Breast epithelium (tissue), 3 donors: Measurements from ENCODE around the gene TMEM18.

ENCODE experiments used
- POLR2A ChIP-seq: fragments of 450-650 bp; IDR thresholded peaks from one replicate; pipeline ENCODE4 v1.6.1; 2016; ENCODE audit warnings: antibody characterized with exemption, mild to moderate bottlenecking, moderate library complexity
- POLR2AphosphoS5 ChIP-seq, 3 donors: sonication (generic); formaldehyde crosslinking; IDR thresholded peaks; one replicate each; pipeline ENCODE4 v1.6.1; 2017; ENCODE audit warnings: antibody characterized with exemption in 3 of 3
- TF ChIP-seq, protein P1 (sequence below), 3 donors: fragments of 450-650 bp; IDR thresholded peaks; one replicate each; pipeline ENCODE4 v1.5.1; 2016 to 2017; ENCODE audit warnings: antibody characterized with exemption in 3 of 3, mild to moderate bottlenecking in 3 of 3, moderate library complexity in 3 of 3

DNA sequence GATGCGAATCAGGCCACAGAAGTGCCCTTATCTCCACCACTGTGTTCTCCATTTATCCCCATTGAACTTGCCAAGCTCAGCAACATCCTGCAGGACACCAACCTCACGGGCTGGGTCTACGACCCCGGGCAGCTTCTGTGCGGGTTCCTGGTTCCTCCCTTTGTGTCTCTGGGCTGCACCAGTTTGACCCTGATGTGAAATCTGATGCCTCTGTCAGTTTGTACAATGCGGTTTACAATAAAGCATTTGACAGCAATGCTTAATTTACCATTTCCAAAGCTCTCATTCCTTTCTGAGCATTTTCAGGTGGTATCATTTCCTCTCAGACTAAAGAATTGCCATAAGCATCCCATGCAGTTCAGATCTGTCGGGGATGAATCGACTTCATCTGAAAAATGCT lies 3.3 kb upstream of the TMEM18 start:
- TF ChIP-seq POLR2A (no peak), POLR2AphosphoS5 (IDR thresholded peaks at IDR 0.05) (no peak)
- TF ChIP-seq, protein P1, sequence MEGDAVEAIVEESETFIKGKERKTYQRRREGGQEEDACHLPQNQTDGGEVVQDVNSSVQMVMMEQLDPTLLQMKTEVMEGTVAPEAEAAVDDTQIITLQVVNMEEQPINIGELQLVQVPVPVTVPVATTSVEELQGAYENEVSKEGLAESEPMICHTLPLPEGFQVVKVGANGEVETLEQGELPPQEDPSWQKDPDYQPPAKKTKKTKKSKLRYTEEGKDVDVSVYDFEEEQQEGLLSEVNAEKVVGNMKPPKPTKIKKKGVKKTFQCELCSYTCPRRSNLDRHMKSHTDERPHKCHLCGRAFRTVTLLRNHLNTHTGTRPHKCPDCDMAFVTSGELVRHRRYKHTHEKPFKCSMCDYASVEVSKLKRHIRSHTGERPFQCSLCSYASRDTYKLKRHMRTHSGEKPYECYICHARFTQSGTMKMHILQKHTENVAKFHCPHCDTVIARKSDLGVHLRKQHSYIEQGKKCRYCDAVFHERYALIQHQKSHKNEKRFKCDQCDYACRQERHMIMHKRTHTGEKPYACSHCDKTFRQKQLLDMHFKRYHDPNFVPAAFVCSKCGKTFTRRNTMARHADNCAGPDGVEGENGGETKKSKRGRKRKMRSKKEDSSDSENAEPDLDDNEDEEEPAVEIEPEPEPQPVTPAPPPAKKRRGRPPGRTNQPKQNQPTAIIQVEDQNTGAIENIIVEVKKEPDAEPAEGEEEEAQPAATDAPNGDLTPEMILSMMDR (IDR thresholded peaks at IDR 0.05), result no peak
